Naive thymus-derived CD4-positive, alpha-beta T cell (primary cell): Measurements from ENCODE around the gene PXYLP1. TPM values are rescaled to one million over a fixed set of nuclear protein-coding genes. Genes with fewer than 3 reads are reported as not detected.
"Not testable (repeated sequence)": the region's sequence is repeated elsewhere in the genome, so short reads cannot be mapped to it uniquely, and the experiment has no call there.

ENCODE experiments used
- ATAC-seq: fragments of 150-1000 bp; cut with Tn5 transposase; 2 replicates; pipeline ENCODE4 v1.10.0; 2021; ENCODE audit warnings: mild to moderate bottlenecking, moderate library complexity
- CTCF ChIA-PET: fragments of 350-600 bp; sonication (Branson Sonifier 250); formaldehyde crosslinking; loops from one replicate; lab custom pipeline; 2021; ENCODE audit warnings: antibody characterized with exemption; lab: Charles Lee
- POLR2A ChIA-PET: fragments of 350-600 bp; sonication (Branson Sonifier 250); formaldehyde crosslinking; loops from one replicate; lab custom pipeline; 2021; ENCODE audit warnings: antibody characterized with exemption, inconsistent platforms; lab: Charles Lee
- DNase-seq, 9 donors: peaks; one replicate each; pipeline versions ENCODE4 v3.0.0 to v3.0.0-alpha.2; 2020 to 2022; ENCODE audit warnings: mixed read lengths in 1 of 9
- H3K27ac ChIP-seq: one replicate; pipeline ENCODE4 v1.7.0; 2013; ENCODE audit warnings: mild to moderate bottlenecking, low read depth, low read length, moderate library complexity
- H3K27me3 ChIP-seq, 2 donors: one replicate each; pipeline ENCODE4 v1.7.0; 2013; ENCODE audit warnings: low read length in 2 of 2, mild to moderate bottlenecking in 2 of 2, moderate library complexity in 2 of 2; ENCODE audit not compliant: control insufficient read depth in 2 of 2, insufficient read depth in 2 of 2
- H3K36me3 ChIP-seq, 3 experiments: 1 replicate in 2 of 3; 2 replicates in 1 of 3; pipeline ENCODE4 v1.7.0; 2013; ENCODE audit warnings: low read length in 3 of 3, mild to moderate bottlenecking in 3 of 3, moderate library complexity in 1 of 3; ENCODE audit not compliant: insufficient read depth in 3 of 3, control insufficient read depth in 2 of 3
- H3K4me1 ChIP-seq, 2 donors: one replicate each; pipeline ENCODE4 v1.7.0; 2013; ENCODE audit warnings: low read length in 2 of 2, mild to moderate bottlenecking in 2 of 2, moderate library complexity in 1 of 2; ENCODE audit not compliant: control insufficient read depth in 2 of 2, insufficient read depth in 2 of 2
- H3K4me3 ChIP-seq: 2 replicates; pipeline ENCODE4 v1.7.0; 2013; ENCODE audit warnings: mild to moderate bottlenecking, low read length
- H3K9me3 ChIP-seq, 3 experiments: 1 replicate in 2 of 3; 2 replicates in 1 of 3; pipeline ENCODE4 v1.7.0; 2013; ENCODE audit warnings: low read length in 3 of 3; ENCODE audit not compliant: control insufficient read depth in 2 of 3
- H3K27ac Mint-ChIP-seq, 9 donors: one replicate each; pipeline ENCODE4 v1.8.0; 2020 to 2022; ENCODE audit warnings: mixed read lengths in 9 of 9, mild to moderate bottlenecking in 8 of 9, moderate library complexity in 5 of 9, inconsistent platforms in 2 of 9
- H3K27me3 Mint-ChIP-seq, 5 donors: one replicate each; pipeline ENCODE4 v1.8.0; 2021 to 2022; ENCODE audit warnings: mixed read lengths in 5 of 5, mild to moderate bottlenecking in 1 of 5
- H3K36me3 Mint-ChIP-seq, 5 donors: one replicate each; pipeline ENCODE4 v1.8.0; 2020 to 2022; ENCODE audit warnings: mixed read lengths in 5 of 5, mild to moderate bottlenecking in 3 of 5, inconsistent platforms in 1 of 5
- H3K4me1 Mint-ChIP-seq, 7 donors: one replicate each; pipeline ENCODE4 v1.8.0; 2020 to 2022; ENCODE audit warnings: mixed read lengths in 7 of 7, mild to moderate bottlenecking in 3 of 7, inconsistent platforms in 1 of 7
- H3K4me3 Mint-ChIP-seq, 10 donors: one replicate each; pipeline ENCODE4 v1.8.0; 2020 to 2022; ENCODE audit warnings: mild to moderate bottlenecking in 10 of 10, mixed read lengths in 10 of 10, moderate library complexity in 6 of 10, inconsistent platforms in 2 of 10
- H3K9me3 Mint-ChIP-seq, 11 donors: one replicate each; pipeline ENCODE4 v1.8.0; 2020 to 2022; ENCODE audit warnings: mixed read lengths in 11 of 11, mild to moderate bottlenecking in 4 of 11, inconsistent platforms in 1 of 11, moderate library complexity in 1 of 11
- intact Hi-C, 2 donors: fragments of 100-400 bp; cut with micrococcal nuclease; formaldehyde crosslinking; loops; one replicate each; pipeline ENCODE4 v1.15.1; 2023
- polyA plus RNA-seq, 2 donors: library from polyadenylated mRNA; unstranded; fragments of 300-500 nt; fragmentation: Illumina TruSeq; gene quantifications; one replicate each; pipeline ENCODE4 v1.2.3, GENCODE V29; 2021
- total RNA-seq, 6 experiments: library from RNA in 5 of 6; stranded (reverse) in 5 of 6; gene quantifications; 1 replicate in 5 of 6; 2 replicates in 1 of 6; pipeline ENCODE4 v1.2.3 and lab custom pipeline; 2021 to 2026

The PXYLP1 gene
- total and polyA plus RNA-seq, 7 experiments from 2014 or later, result 15.8 to 40.9 (median 23.2) TPM

- Histone ChIP-seq H3K9me3 (no peaks in the 10 kb centered on the region), H3K4me1 (peaks cover 31 to 43% of the 10 kb centered on the region in 2 donors), H3K4me3 (peak overlapping the region; percentile 80), H3K27me3 (no peaks in the 10 kb centered on the region), H3K27ac (peak overlapping the region; percentile 77), H3K36me3 (no peaks in the 10 kb centered on the region)
- peak; percentile 97 for ATAC-seq
- Mint-ChIP-seq H3K36me3 (peaks cover 0 to 13% (median 0%) of the 10 kb centered on the region in 5 donors), H3K27me3 (no peaks in the 10 kb centered on the region), H3K4me3 (peak overlapping the region; percentile 89 to 99 (median 97)), H3K4me1 (peaks cover 38 to 71% (median 61%) of the 10 kb centered on the region in 7 donors), H3K9me3 (peaks cover 0 to 2% (median 0%) of the 10 kb centered on the region in 11 donors), H3K27ac (peak overlapping the region; percentile 91 to 99 (median 97))
- intact Hi-C loops, result loop anchor here (1.0 to 5.0 kb wide), 20 partner anchors 8 to 1136 kb away; partner anchors contain the start of genes PXYLP1 (in 2 of the 2), RNF7 (in 2 of the 2), ATP1B3 (in 1 of the 2) and RASA2 (in 1 of the 2)
- DNase-seq, result peak; percentile 88 to 98 (median 97)
- POLR2A ChIA-PET, result interaction anchor here (0.6 to 7.2 kb wide), 26 partner anchors 8 to 241 kb away, joined by 3 to 61 read pairs (median 4); partner anchors contain the start of gene PXYLP1
- CTCF ChIA-PET, result interaction anchor here (0.6 to 2.4 kb wide), 21 partner anchors 11 to 204 kb away, joined by 3 to 19 read pairs (median 5); partner anchors contain the start of gene PXYLP1
Observed at GRCh38 chr3:141311496-141312353, 80.1 kb downstream of the PXYLP1 start.

GRCh38 chr3:141312354-141313092 lies 80.9 kb downstream of the PXYLP1 start:
- H3K36me3 Mint-ChIP-seq, result peaks cover 0 to 13% (median 0%) of the 10 kb centered on the region in 5 donors

GRCh38 chr3:141313093-141313683 lies 81.6 kb downstream of the PXYLP1 start:
- H3K27ac ChIP-seq, result no peak overlapping the region
- Mint-ChIP-seq H3K36me3 (peaks cover 0 to 13% (median 6%) of the 10 kb centered on the region in 5 donors), H3K9me3 (peaks cover 0 to 5% (median under 1%) of the 10 kb centered on the region in 11 donors), H3K27me3 (no peaks in the 10 kb centered on the region), H3K4me1 (peaks cover 24 to 56% (median 47%) of the 10 kb centered on the region in 7 donors), H3K4me3 (peak overlapping the region in 8 of 10 donors; percentile 38 to 99 (median 80)), H3K27ac (peak overlapping the region in 6 of 9 donors; percentile 29 to 97 (median 56))
- POLR2A ChIA-PET, result interaction anchor here (1.1 to 4.3 kb wide), 7 partner anchors 9 to 139 kb away, joined by 3 to 27 read pairs (median 8); no protein-coding TSS in a partner anchor
- DNase-seq, result no peak
- no peaks in the 10 kb centered on the region for H3K9me3 ChIP-seq
- CTCF ChIA-PET, result interaction anchor here (0.9 to 2.3 kb wide), 7 partner anchors 47 to 148 kb away, joined by 3 to 12 read pairs (median 7); no protein-coding TSS in a partner anchor
- H3K27me3 ChIP-seq, result no peaks in the 10 kb centered on the region
- ATAC-seq, result no peak
- H3K4me1 ChIP-seq, result peaks cover 20 to 31% of the 10 kb centered on the region in 2 donors
- H3K36me3 ChIP-seq, result no peaks in the 10 kb centered on the region
- H3K4me3 ChIP-seq, result no peak overlapping the region
- intact Hi-C loops, result loop anchor here (5.0 kb wide), 4 partner anchors 424 to 1134 kb away; partner anchors contain the start of genes RNF7 (in 1 of the 2), TFDP2 (in 1 of the 2) and XRN1 (in 1 of the 2)

More at GRCh38 chr3:141312354-141313092, 80.9 kb downstream of the PXYLP1 start:
- H3K4me3 Mint-ChIP-seq, result peak overlapping the region; percentile 89 to 99 (median 97)
- DNase-seq (no peak), ATAC-seq (no peak)
- Histone ChIP-seq H3K4me1 (peaks cover 26 to 38% of the 10 kb centered on the region in 2 donors), H3K27me3 (no peaks in the 10 kb centered on the region), H3K4me3 (peak overlapping the region; percentile 80), H3K36me3 (no peaks in the 10 kb centered on the region), H3K27ac (peak overlapping the region; percentile 77), H3K9me3 (no peaks in the 10 kb centered on the region)
- H3K27me3 Mint-ChIP-seq, result no peaks in the 10 kb centered on the region
- intact Hi-C loops, result loop anchor here (5.0 kb wide), 4 partner anchors 425 to 1135 kb away; partner anchors contain the start of genes RNF7 (in 1 of the 2), TFDP2 (in 1 of the 2) and XRN1 (in 1 of the 2)
- ChIA-PET POLR2A (interaction anchor here (0.6 to 7.2 kb wide), 20 partner anchors 8 to 240 kb away, joined by 3 to 61 read pairs (median 4); partner anchors contain the start of gene PXYLP1), CTCF (interaction anchor here (0.6 to 2.4 kb wide), 15 partner anchors 10 to 196 kb away, joined by 3 to 19 read pairs (median 7); no protein-coding TSS in a partner anchor)
- peaks cover 0 to 2% (median 0%) of the 10 kb centered on the region in 11 donors for H3K9me3 Mint-ChIP-seq
- H3K27ac Mint-ChIP-seq, result peak overlapping the region; percentile 91 to 99 (median 97)
- peaks cover 30 to 63% (median 53%) of the 10 kb centered on the region in 7 donors for H3K4me1 Mint-ChIP-seq

GRCh38 chr3:141314415-141314814 lies 82.8 kb downstream of the PXYLP1 start:
- not testable (repeated sequence) for ATAC-seq, H3K4me3 Mint-ChIP-seq, H3K27ac ChIP-seq, H3K27me3 ChIP-seq, H3K27me3 Mint-ChIP-seq, H3K4me3 ChIP-seq, H3K36me3 ChIP-seq, DNase-seq, H3K9me3 ChIP-seq
- peak overlapping the region in 1 of 9 donors; percentile 62 for H3K27ac Mint-ChIP-seq
- peaks cover 15 to 23% of the 10 kb centered on the region in 2 donors for H3K4me1 ChIP-seq
- intact Hi-C loops, result loop anchor here (5.0 kb wide), 4 partner anchors 423 to 1133 kb away; partner anchors contain the start of genes RNF7 (in 1 of the 2), TFDP2 (in 1 of the 2) and XRN1 (in 1 of the 2)
- peaks cover 1 to 13% (median 11%) of the 10 kb centered on the region in 5 donors for H3K36me3 Mint-ChIP-seq
- ChIA-PET POLR2A (interaction anchor here (1.0 to 1.8 kb wide), 4 partner anchors 8 to 138 kb away, joined by 3 to 8 read pairs (median 4); no protein-coding TSS in a partner anchor), CTCF (interaction anchor here (0.7 to 1.9 kb wide), 6 partner anchors 10 to 330 kb away, joined by 3 to 7 read pairs (median 4); no protein-coding TSS in a partner anchor)
- H3K9me3 Mint-ChIP-seq, result peaks cover 0 to 13% (median 3%) of the 10 kb centered on the region in 11 donors
- peaks cover 18 to 45% (median 37%) of the 10 kb centered on the region in 7 donors for H3K4me1 Mint-ChIP-seq

- Mint-ChIP-seq H3K4me3 (no peak overlapping the region), H3K4me1 (peaks cover 24 to 45% (median 42%) of the 10 kb centered on the region in 7 donors), H3K27ac (no peak overlapping the region), H3K27me3 (no peaks in the 10 kb centered on the region), H3K9me3 (peaks cover 8 to 24% (median 11%) of the 10 kb centered on the region in 11 donors), H3K36me3 (peaks cover 7 to 22% (median 18%) of the 10 kb centered on the region in 5 donors)
- H3K4me1 ChIP-seq, result peaks cover 24 to 32% of the 10 kb centered on the region in 2 donors
- H3K27me3 ChIP-seq, result no peaks in the 10 kb centered on the region
- no peak overlapping the region for H3K27ac ChIP-seq
- POLR2A ChIA-PET, result interaction anchor here (0.6 kb wide), 1 partner anchor 28 kb away, joined by 3 read pairs; no protein-coding TSS in a partner anchor
- intact Hi-C loops, result no loop called here
- no peak for DNase-seq
- no peak overlapping the region for H3K4me3 ChIP-seq
- CTCF ChIA-PET, result interaction anchor here (0.6 to 1.7 kb wide), 3 partner anchors 12 to 138 kb away, joined by 3 to 4 read pairs (median 3); no protein-coding TSS in a partner anchor
- no peaks in the 10 kb centered on the region for H3K9me3 ChIP-seq
- H3K36me3 ChIP-seq, result no peaks in the 10 kb centered on the region
- no peak for ATAC-seq
Observed at GRCh38 chr3:141316851-141317250, 85.2 kb downstream of the PXYLP1 start.
